ENCODE data around the gene MFF. TPM values are rescaled to one million over a fixed set of nuclear protein-coding genes. Genes with fewer than 3 reads are reported as not detected.
"Not testable (repeated sequence)": the region's sequence is repeated elsewhere in the genome, so short reads cannot be mapped to it uniquely, and the experiment has no call there.

MFF gene
- polyA plus RNA-seq, 4 donors, result 68.8 to 86.6 (median 80.9) TPM

DNA sequence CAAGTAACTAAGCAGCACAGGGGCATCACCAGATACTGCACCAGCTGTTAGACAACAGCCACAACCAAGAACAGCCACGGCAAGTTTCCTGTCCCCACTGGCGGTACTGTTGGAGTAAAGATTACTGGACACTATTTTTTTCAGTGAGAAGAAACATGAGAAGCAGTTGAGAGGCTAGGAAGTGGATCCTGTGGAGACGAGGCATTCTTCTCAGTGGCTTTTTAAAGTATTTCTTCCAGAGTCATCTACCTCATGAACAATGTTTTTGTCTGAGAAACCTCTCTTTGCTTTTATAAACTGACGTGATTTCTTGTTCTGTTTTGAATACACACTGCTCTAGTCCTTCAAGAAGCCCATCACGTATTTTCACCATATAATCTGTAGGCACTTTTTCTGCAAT, 35.3 kb downstream of the MFF start:
- no peaks in the 10 kb centered on the region for H3K9me3 ChIP-seq (ENCODE audit: control insufficient read depth in 2 of 2, insufficient read depth in 1 of 2, low read depth in 1 of 2, low read length in 1 of 2)
- WGBS, 3 donors, result 68 to 81% (median 80%) methylated on average over 5 of the region's 5 CpGs
- FAIRE-seq, result no peak
- H3K4me3 ChIP-seq (ENCODE audit: low read depth in 1 of 3, low read length in 3 of 3), result no peak overlapping the region
- peaks cover 14 to 20% (median 19%) of the 10 kb centered on the region in 3 donors for H3K36me3 ChIP-seq (ENCODE audit: control insufficient read depth in 3 of 3, insufficient read depth in 2 of 3, low read depth in 1 of 3, low read length in 3 of 3)
- DNase-seq, result no peak
- H3K4me1 ChIP-seq (ENCODE audit: control insufficient read depth in 3 of 3, insufficient read depth in 2 of 3, low read depth in 1 of 3, low read length in 2 of 3), result no peaks in the 10 kb centered on the region
- H3K27ac ChIP-seq (ENCODE audit: low read depth in 1 of 3, low read length in 2 of 3), result no peak overlapping the region
- H3K27me3 ChIP-seq (ENCODE audit: control insufficient read depth in 3 of 3, insufficient read depth in 3 of 3, low read length in 3 of 3), result no peaks in the 10 kb centered on the region

- Histone ChIP-seq H3K27ac (ENCODE audit: low read depth in 1 of 3, low read length in 2 of 3) (no peak overlapping the region), H3K9me3 (ENCODE audit: control insufficient read depth in 2 of 2, insufficient read depth in 1 of 2, low read depth in 1 of 2, low read length in 1 of 2) (no peaks in the 10 kb centered on the region), H3K4me3 (ENCODE audit: low read depth in 1 of 3, low read length in 3 of 3) (no peak overlapping the region), H3K36me3 (ENCODE audit: control insufficient read depth in 3 of 3, insufficient read depth in 2 of 3, low read depth in 1 of 3, low read length in 3 of 3) (peaks cover 4 to 20% (median 17%) of the 10 kb centered on the region in 3 donors), H3K4me1 (ENCODE audit: control insufficient read depth in 3 of 3, insufficient read depth in 2 of 3, low read depth in 1 of 3, low read length in 2 of 3) (no peaks in the 10 kb centered on the region), H3K27me3 (ENCODE audit: control insufficient read depth in 3 of 3, insufficient read depth in 3 of 3, low read length in 3 of 3) (no peaks in the 10 kb centered on the region)
- DNase-seq (peak in 1 of 2 donors; percentile 19), FAIRE-seq (no peak)
- 89 to 91% (median 91%) methylated on average over 6 of the region's 6 CpGs for WGBS, 3 donors
These were observed 38.7 kb downstream of the MFF start for GRCh38 chr2:227363756-227364155.

GRCh38 chr2:227364585-227365263, 39.7 kb downstream of the MFF start:
- H3K4me3 ChIP-seq (ENCODE audit: low read depth in 1 of 3, low read length in 3 of 3); H3K27ac ChIP-seq (ENCODE audit: low read depth in 1 of 3, low read length in 2 of 3); FAIRE-seq; H3K9me3 ChIP-seq (ENCODE audit: control insufficient read depth in 2 of 2, insufficient read depth in 1 of 2, low read depth in 1 of 2, low read length in 1 of 2); DNase-seq; H3K4me1 ChIP-seq (ENCODE audit: control insufficient read depth in 3 of 3, insufficient read depth in 2 of 3, low read depth in 1 of 3, low read length in 2 of 3); H3K27me3 ChIP-seq (ENCODE audit: control insufficient read depth in 3 of 3, insufficient read depth in 3 of 3, low read length in 3 of 3): not testable (repeated sequence)
- WGBS, 3 donors, result 93 to 95% (median 95%) methylated on average over 11 of the region's 11 CpGs
- H3K36me3 ChIP-seq (ENCODE audit: control insufficient read depth in 3 of 3, insufficient read depth in 2 of 3, low read depth in 1 of 3, low read length in 3 of 3), result peaks cover 4 to 20% (median 20%) of the 10 kb centered on the region in 3 donors

GRCh38 chr2:227365833-227366232, 40.8 kb downstream of the MFF start:
- 31 to 45% (median 41%) methylated on average over 3 of the region's 3 CpGs for WGBS, 3 donors
- H3K27me3 ChIP-seq (ENCODE audit: control insufficient read depth in 3 of 3, insufficient read depth in 3 of 3, low read length in 3 of 3), result no peaks in the 10 kb centered on the region
- FAIRE-seq (no peak), DNase-seq (no peak)
- H3K36me3 ChIP-seq (ENCODE audit: control insufficient read depth in 3 of 3, insufficient read depth in 2 of 3, low read depth in 1 of 3, low read length in 3 of 3), result peaks cover 4 to 20% (median 15%) of the 10 kb centered on the region in 3 donors
- no peaks in the 10 kb centered on the region for H3K4me1 ChIP-seq (ENCODE audit: control insufficient read depth in 3 of 3, insufficient read depth in 2 of 3, low read depth in 1 of 3, low read length in 2 of 3)
- no peaks in the 10 kb centered on the region for H3K9me3 ChIP-seq (ENCODE audit: control insufficient read depth in 2 of 2, insufficient read depth in 1 of 2, low read depth in 1 of 2, low read length in 1 of 2)
- no peak overlapping the region for H3K27ac ChIP-seq (ENCODE audit: low read depth in 1 of 3, low read length in 2 of 3)
- no peak overlapping the region for H3K4me3 ChIP-seq (ENCODE audit: low read depth in 1 of 3, low read length in 3 of 3)

- Histone ChIP-seq H3K36me3 (ENCODE audit: control insufficient read depth in 3 of 3, insufficient read depth in 2 of 3, low read depth in 1 of 3, low read length in 3 of 3) (peaks cover 0 to 20% (median 11%) of the 10 kb centered on the region in 3 donors), H3K4me3 (ENCODE audit: low read depth in 1 of 3, low read length in 3 of 3) (no peak overlapping the region), H3K27ac (ENCODE audit: low read depth in 1 of 3, low read length in 2 of 3) (peak overlapping the region in 1 of 3 donors; percentile 45), H3K27me3 (ENCODE audit: control insufficient read depth in 3 of 3, insufficient read depth in 3 of 3, low read length in 3 of 3) (no peaks in the 10 kb centered on the region), H3K4me1 (ENCODE audit: control insufficient read depth in 3 of 3, insufficient read depth in 2 of 3, low read depth in 1 of 3, low read length in 2 of 3) (no peaks in the 10 kb centered on the region), H3K9me3 (ENCODE audit: control insufficient read depth in 2 of 2, insufficient read depth in 1 of 2, low read depth in 1 of 2, low read length in 1 of 2) (no peaks in the 10 kb centered on the region)
- DNase-seq (no peak), FAIRE-seq (no peak)
- WGBS, 3 donors, result 64 to 90% (median 77%) methylated on average over 11 of the region's 11 CpGs
These were observed 41.8 kb downstream of the MFF start for GRCh38 chr2:227366769-227367426.

DNA sequence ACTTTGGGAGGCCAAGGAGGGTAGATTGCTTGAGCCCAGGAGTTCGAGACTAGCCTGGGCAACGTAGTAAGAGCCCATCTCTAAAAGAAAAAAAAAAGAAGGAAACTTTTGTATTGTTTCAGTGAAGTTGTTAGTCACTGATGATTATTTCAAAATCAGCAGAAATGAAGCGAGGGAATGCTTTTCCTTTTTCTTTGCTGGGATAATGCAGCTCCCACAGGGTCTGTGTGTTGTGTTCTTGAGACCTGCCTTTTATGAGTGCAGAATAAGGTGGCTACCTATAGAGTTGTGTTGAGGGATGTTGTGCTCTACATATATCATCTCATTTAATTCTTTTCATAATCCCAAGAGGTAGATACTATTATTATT, 42.4 kb downstream of the MFF start:
- Histone ChIP-seq H3K27ac (ENCODE audit: low read depth in 1 of 3, low read length in 2 of 3) (no peak overlapping the region), H3K9me3 (ENCODE audit: control insufficient read depth in 2 of 2, insufficient read depth in 1 of 2, low read depth in 1 of 2, low read length in 1 of 2) (no peaks in the 10 kb centered on the region), H3K4me3 (ENCODE audit: low read depth in 1 of 3, low read length in 3 of 3) (no peak overlapping the region)

DNA sequence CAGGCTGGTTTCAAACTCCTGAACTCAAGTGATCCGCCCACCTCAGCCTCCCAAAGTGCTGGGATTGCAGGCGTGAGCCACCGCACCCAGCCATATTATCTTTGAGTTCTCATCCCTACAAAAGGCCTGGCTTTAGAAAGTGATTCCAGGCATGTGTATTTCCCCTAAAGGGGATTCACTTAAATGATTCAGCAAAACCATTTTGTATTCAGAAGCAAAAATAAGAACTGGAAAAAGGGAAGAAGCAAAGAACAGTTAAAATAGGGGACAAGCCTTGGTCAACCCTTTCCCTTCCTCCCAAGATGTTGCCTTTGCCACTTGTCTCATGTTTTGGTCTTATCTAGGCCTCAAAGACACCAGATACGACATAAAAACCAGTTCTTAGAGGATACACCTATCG, 43.5 kb downstream of the MFF start:
- Histone ChIP-seq H3K4me1 (ENCODE audit: control insufficient read depth in 3 of 3, insufficient read depth in 2 of 3, low read depth in 1 of 3, low read length in 2 of 3) (no peaks in the 10 kb centered on the region), H3K9me3 (ENCODE audit: control insufficient read depth in 2 of 2, insufficient read depth in 1 of 2, low read depth in 1 of 2, low read length in 1 of 2) (no peaks in the 10 kb centered on the region), H3K36me3 (ENCODE audit: control insufficient read depth in 3 of 3, insufficient read depth in 2 of 3, low read depth in 1 of 3, low read length in 3 of 3) (peaks cover 0 to 17% (median 8%) of the 10 kb centered on the region in 3 donors), H3K27ac (ENCODE audit: low read depth in 1 of 3, low read length in 2 of 3) (no peak overlapping the region), H3K27me3 (ENCODE audit: control insufficient read depth in 3 of 3, insufficient read depth in 3 of 3, low read length in 3 of 3) (no peaks in the 10 kb centered on the region), H3K4me3 (ENCODE audit: low read depth in 1 of 3, low read length in 3 of 3) (no peak overlapping the region)
- DNase-seq (no peak), FAIRE-seq (no peak)
- 91 to 97% (median 91%) methylated on average over 5 of the region's 5 CpGs for WGBS, 3 donors

More for the DNA sequence above, 42.4 kb downstream of the MFF start:
- FAIRE-seq (no peak), DNase-seq (no peak)
- WGBS, 3 donors, result 73 to 92% (median 92%) methylated on average over 3 of the region's 3 CpGs
- Histone ChIP-seq H3K4me1 (ENCODE audit: control insufficient read depth in 3 of 3, insufficient read depth in 2 of 3, low read depth in 1 of 3, low read length in 2 of 3) (no peaks in the 10 kb centered on the region), H3K36me3 (ENCODE audit: control insufficient read depth in 3 of 3, insufficient read depth in 2 of 3, low read depth in 1 of 3, low read length in 3 of 3) (peaks cover 0 to 20% (median 9%) of the 10 kb centered on the region in 3 donors), H3K27me3 (ENCODE audit: control insufficient read depth in 3 of 3, insufficient read depth in 3 of 3, low read length in 3 of 3) (no peaks in the 10 kb centered on the region)

DNA sequence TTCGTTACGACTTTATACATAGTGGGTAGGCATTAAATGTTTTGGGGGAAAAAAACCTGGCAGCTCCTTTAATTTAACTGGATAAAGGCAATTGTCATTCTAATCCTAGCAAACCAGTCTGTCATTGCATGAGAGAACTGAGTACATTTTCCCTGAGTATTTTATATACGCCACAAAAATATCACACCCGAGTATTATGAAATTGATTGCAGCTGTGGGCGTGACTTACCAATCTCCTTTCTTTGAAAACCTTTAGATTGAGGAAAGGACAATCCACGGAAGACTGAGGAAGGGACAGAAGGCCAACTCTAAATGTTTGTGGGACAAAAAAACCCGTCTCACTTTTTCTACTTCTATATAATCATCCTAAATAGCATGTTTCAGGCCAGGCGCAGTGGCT, 45.0 kb downstream of the MFF start:
- DNase-seq (no peak), FAIRE-seq (no peak)
- WGBS, 3 donors, result 69 to 80% (median 73%) methylated on average over 8 of the region's 8 CpGs
- no peak overlapping the region for H3K27ac ChIP-seq (ENCODE audit: low read depth in 1 of 3, low read length in 2 of 3)
- no peaks in the 10 kb centered on the region for H3K27me3 ChIP-seq (ENCODE audit: control insufficient read depth in 3 of 3, insufficient read depth in 3 of 3, low read length in 3 of 3)
- no peaks in the 10 kb centered on the region for H3K4me1 ChIP-seq (ENCODE audit: control insufficient read depth in 3 of 3, insufficient read depth in 2 of 3, low read depth in 1 of 3, low read length in 2 of 3)
- no peaks in the 10 kb centered on the region for H3K9me3 ChIP-seq (ENCODE audit: control insufficient read depth in 2 of 2, insufficient read depth in 1 of 2, low read depth in 1 of 2, low read length in 1 of 2)
- H3K4me3 ChIP-seq (ENCODE audit: low read depth in 1 of 3, low read length in 3 of 3), result no peak overlapping the region
- H3K36me3 ChIP-seq (ENCODE audit: control insufficient read depth in 3 of 3, insufficient read depth in 2 of 3, low read depth in 1 of 3, low read length in 3 of 3), result peaks cover 0 to 11% (median 2%) of the 10 kb centered on the region in 3 donors

Data from small intestine (tissue), 7 donors.